ENCODE data around the gene ZBTB6. TPM values are rescaled to one million over a fixed set of nuclear protein-coding genes. Genes with fewer than 3 reads are reported as not detected.
A peak's percentile ranks its signal among the peaks of the same experiment; 100 is the strongest.

The ZBTB6 gene
- total and polyA plus RNA-seq, 2 of the 13 experiments (the other 11 are each of a cell fraction or from before 2014, with no cell fraction given) = 3.7 to 7.1 TPM

GRCh38 chr9:122931226-122932121 is 18.4 kb upstream of the ZBTB6 start, which contains the start of gene ZBTB26 (continued):
- TF ChIP-seq LRRFIP1 (CRISPR knock-in tag; conservative IDR thresholded peaks at IDR 0.05) = no peak
- 0 out of 2 replicates have a peak, but pooled peaks have one; percentile 3 for TF ChIP-seq ISX (CRISPR knock-in tag; conservative IDR thresholded peaks at IDR 0.05)
- TF ChIP-seq GABPA (IDR thresholded peaks at IDR 0.05; ENCODE audit: low read depth, low read length) = peak; percentile 97
- peak; percentile 98 for TF ChIP-seq GABPA (CRISPR knock-in tag; IDR thresholded peaks at IDR 0.05; ENCODE audit: low read depth)
- TF ChIP-seq ZNF569 (CRISPR knock-in tag; IDR thresholded peaks at IDR 0.05; ENCODE audit: borderline replicate concordance) = no peak
- no peak for TF ChIP-seq ZNF260 (CRISPR knock-in tag; IDR thresholded peaks at IDR 0.05; ENCODE audit: borderline replicate concordance, low read depth)
- 0 out of 2 replicates have a peak, but pooled peaks have one; percentile 73 for TF ChIP-seq YEATS4 (CRISPR knock-in tag; IDR thresholded peaks at IDR 0.05; ENCODE audit: borderline replicate concordance)
- 0 out of 2 replicates have a peak, but pooled peaks have one; percentile 26 for TF ChIP-seq AKAP8 (CRISPR knock-in tag; IDR thresholded peaks at IDR 0.05)
- peak in 1 of 2 experiments; percentile 22; a peak in 1 of 4 replicates for TF ChIP-seq REST (IDR thresholded peaks at IDR 0.05; ENCODE audit: borderline replicate concordance in 1 of 2, low read depth in 1 of 2, low read length in 2 of 2)
- TF ChIP-seq ZSCAN21 (CRISPR knock-in tag; IDR thresholded peaks at IDR 0.05; ENCODE audit: borderline replicate concordance) = 0 out of 2 replicates have a peak, but pooled peaks have one; percentile 21
- 0 out of 2 replicates have a peak, but pooled peaks have one; percentile 54 for TF ChIP-seq ZNF773 (CRISPR knock-in tag; IDR thresholded peaks at IDR 0.05; ENCODE audit: borderline replicate concordance)
- peak; percentile 72; the same call in 1 of the 2 replicates for TF ChIP-seq SAFB2 (CRISPR knock-in tag; IDR thresholded peaks at IDR 0.05; ENCODE audit: borderline replicate concordance, low read depth)
- no peak for TF ChIP-seq ZNF761 (CRISPR knock-in tag; conservative IDR thresholded peaks at IDR 0.05)
- peak; percentile 86 for TF ChIP-seq SIN3A (IDR thresholded peaks at IDR 0.05; ENCODE audit: borderline replicate concordance, low read depth, low read length)
- peak; percentile 46; the same call in 1 of the 2 replicates for TF ChIP-seq FOXK2 (IDR thresholded peaks at IDR 0.05)
- TF ChIP-seq DR1 (CRISPR knock-in tag; IDR thresholded peaks at IDR 0.05) = peak; percentile 42; the same call in 1 of the 2 replicates
- no peak for TF ChIP-seq HNRNPH1 (optimal IDR thresholded peaks at IDR 0.05; ENCODE audit: low read depth, low read length)
- TF ChIP-seq ZNF878 (CRISPR knock-in tag; IDR thresholded peaks at IDR 0.05) = peak; percentile 28; the same call in 1 of the 2 replicates
- TF ChIP-seq ZNF639 (CRISPR knock-in tag; conservative IDR thresholded peaks at IDR 0.05) = peak; percentile 86

Measured in HepG2 (cell line).